GM23338 (cell line): ENCODE results near the gene IMMP2L. TPM values are rescaled to one million over a fixed set of nuclear protein-coding genes. Genes with fewer than 3 reads are reported as not detected.

Experiments
- ATAC-seq: fragments of 200-7000 bp; cut with Tn5 transposase; 3 replicates; pipeline ENCODE4 v1.9.1; 2020
- DNase-seq: peaks from one replicate; pipeline ENCODE4 v3.0.0-alpha.2; 2015; ENCODE audit warnings: low spot score
- H2AFZ ChIP-seq: fragments of 200-600 bp; sonication (generic); 2 replicates; pipeline ENCODE4 v1.8.0; 2016; ENCODE audit warnings: antibody characterized with exemption, mild to moderate bottlenecking, moderate library complexity
- H3F3A ChIP-seq: fragments of 200-600 bp; sonication (generic); replicated peaks from 2 replicates; pipeline ENCODE4 v1.8.0; 2017; ENCODE audit warnings: antibody characterized with exemption, mixed run types, low read depth
- H3K27ac ChIP-seq: fragments of 200-600 bp; sonication (generic); 2 replicates; pipeline ENCODE4 v1.6.1; 2016; ENCODE audit warnings: low read depth
- H3K27me3 ChIP-seq: fragments of 200-600 bp; sonication (generic); 2 replicates; pipeline ENCODE4 v1.8.0; 2016; ENCODE audit warnings: mild to moderate bottlenecking, mixed run types, moderate library complexity; ENCODE audit not compliant: insufficient read depth
- H3K36me3 ChIP-seq: fragments of 200-600 bp; sonication (generic); 2 replicates; pipeline ENCODE4 v1.8.0; 2016; ENCODE audit warnings: mild to moderate bottlenecking; ENCODE audit not compliant: insufficient read depth
- H3K4me1 ChIP-seq: fragments of 200-600 bp; sonication (generic); 2 replicates; pipeline ENCODE4 v1.8.0; 2016; ENCODE audit warnings: mild to moderate bottlenecking, moderate library complexity; ENCODE audit not compliant: insufficient read depth
- H3K4me2 ChIP-seq: fragments of 200-600 bp; sonication (generic); 2 replicates; pipeline ENCODE4 v1.7.1; 2017; ENCODE audit warnings: mixed run types
- H3K4me3 ChIP-seq: fragments of 200-600 bp; sonication (generic); 2 replicates; pipeline ENCODE4 v1.6.1; 2016; ENCODE audit warnings: mixed run types
- H3K79me2 ChIP-seq: fragments of 200-600 bp; sonication (generic); replicated peaks from 2 replicates; pipeline ENCODE4 v1.8.0; 2017; ENCODE audit warnings: mild to moderate bottlenecking; ENCODE audit not compliant: insufficient read depth
- H3K9me2 ChIP-seq: fragments of 200-600 bp; sonication (generic); 2 replicates; pipeline ENCODE4 v1.8.0; 2017; ENCODE audit not compliant: insufficient read depth
- H4K20me1 ChIP-seq: fragments of 200-600 bp; sonication (generic); replicated peaks from 2 replicates; pipeline ENCODE4 v1.8.0; 2017; ENCODE audit warnings: mild to moderate bottlenecking; ENCODE audit not compliant: insufficient read depth
- H3K27ac Mint-ChIP-seq: 2 replicates; pipeline ENCODE4 v1.8.0; 2020; ENCODE audit warnings: inconsistent platforms, mild to moderate bottlenecking, moderate library complexity, mixed read lengths
- H3K27me3 Mint-ChIP-seq: 3 replicates; pipeline ENCODE4 v1.8.0; 2022; ENCODE audit warnings: low read depth, mild to moderate bottlenecking, moderate library complexity, mixed read lengths, inconsistent platforms; ENCODE audit not compliant: insufficient read depth, poor library complexity
- H3K36me3 Mint-ChIP-seq: 3 replicates; pipeline ENCODE4 v1.8.0; 2021; ENCODE audit warnings: low read depth, mild to moderate bottlenecking, inconsistent platforms, moderate library complexity, mixed read lengths
- H3K4me1 Mint-ChIP-seq: 3 replicates; pipeline ENCODE4 v1.8.0; 2020; ENCODE audit warnings: mild to moderate bottlenecking, inconsistent platforms, mixed read lengths
- H3K4me3 Mint-ChIP-seq: 3 replicates; pipeline ENCODE4 v1.8.0; 2021; ENCODE audit warnings: moderate library complexity, mild to moderate bottlenecking, inconsistent platforms, mixed read lengths
- H3K9me3 Mint-ChIP-seq: 3 replicates; pipeline ENCODE4 v1.8.0; 2020; ENCODE audit warnings: moderate library complexity, mild to moderate bottlenecking, inconsistent platforms, mixed read lengths
- CREB1 ChIP-seq: fragments of 250-450 bp; sonication (Bioruptor Pico); IDR thresholded peaks from 2 replicates; pipeline ENCODE4 v1.5.0; 2020; ENCODE audit warnings: low read depth, mild to moderate bottlenecking, moderate library complexity
- CTCF ChIP-seq, 2 experiments: fragments of 200-600 bp in 1 of 2; sonication (generic) in 1 of 2; conservative IDR thresholded peaks; 2 replicates each; pipeline versions ENCODE4 v1.5.1 to v1.6.1; 2016 to 2017; ENCODE audit warnings: antibody characterized with exemption in 2 of 2, low read depth in 2 of 2, mild to moderate bottlenecking in 2 of 2, moderate library complexity in 1 of 2
- ETS1 ChIP-seq: IDR thresholded peaks from 2 replicates; pipeline ENCODE4 v1.6.1; 2016; ENCODE audit warnings: antibody characterized with exemption
- EZH2 ChIP-seq: fragments of 200-600 bp; sonication (generic); IDR thresholded peaks from one replicate; pipeline ENCODE4 v1.8.0; 2017; ENCODE audit warnings: antibody characterized with exemption, mild to moderate bottlenecking, low read depth; ENCODE audit not compliant: unreplicated experiment
- EZH2phosphoT487 ChIP-seq: fragments of 200-600 bp; sonication (generic); IDR thresholded peaks from one replicate; pipeline ENCODE4 v1.8.1; 2018; ENCODE audit warnings: antibody characterized with exemption; ENCODE audit not compliant: unreplicated experiment
- JUNB ChIP-seq: IDR thresholded peaks from one replicate; pipeline ENCODE4 v1.6.1; 2016; ENCODE audit warnings: antibody characterized with exemption; ENCODE audit not compliant: unreplicated experiment
- NANOG ChIP-seq: IDR thresholded peaks from 2 replicates; pipeline ENCODE4 v1.6.1; 2016; ENCODE audit warnings: antibody characterized with exemption, borderline replicate concordance
- POLR2AphosphoS5 ChIP-seq: IDR thresholded peaks from 2 replicates; pipeline ENCODE4 v1.6.1; 2016; ENCODE audit warnings: antibody characterized with exemption, low read depth
- REST ChIP-seq: IDR thresholded peaks from one replicate; pipeline ENCODE4 v1.6.1; 2018; ENCODE audit warnings: antibody characterized with exemption; ENCODE audit not compliant: unreplicated experiment
- STAT1 ChIP-seq: IDR thresholded peaks from one replicate; pipeline ENCODE4 v1.6.1; 2016; ENCODE audit warnings: antibody characterized with exemption; ENCODE audit not compliant: unreplicated experiment
- ZNF114 ChIP-seq: fragments of 250-450 bp; sonication (Bioruptor Pico); IDR thresholded peaks from 2 replicates; pipeline ENCODE4 v1.5.0; 2020; ENCODE audit warnings: mild to moderate bottlenecking, moderate library complexity
- ZNF331 ChIP-seq: fragments of 250-450 bp; sonication (Bioruptor Pico); IDR thresholded peaks from 2 replicates; pipeline ENCODE4 v1.5.0; 2020; ENCODE audit warnings: low read depth, mild to moderate bottlenecking, moderate library complexity
- ZNF462 ChIP-seq: fragments of 250-450 bp; sonication (Bioruptor Pico); IDR thresholded peaks from 2 replicates; pipeline ENCODE4 v1.5.0; 2020; ENCODE audit warnings: mild to moderate bottlenecking, moderate library complexity
- polyA plus RNA-seq: library from polyadenylated mRNA; unstranded; fragments of >200 nt; fragmentation: Nextera tagmentation; extraction: Ambion mirVana; gene quantifications from 2 replicates; pipeline ENCODE4 v1.2.1, GENCODE V29; 2016
- total RNA-seq: library from RNA; depleted of rRNA; stranded (reverse); fragments of >200 nt; shearing (Covaris generic); gene quantifications from 2 replicates; pipeline ENCODE4 v1.2.3, GENCODE V29; 2014

The IMMP2L gene
- total and polyA plus RNA-seq, 2 experiments from 2014 or later, result 7.3 to 14.0 TPM

- Mint-ChIP-seq H3K4me1 (no peaks in the 10 kb centered on the region; the same call in 2 of the 3 replicates), H3K4me3 (no peak overlapping the region), H3K27me3 (no peaks in the 10 kb centered on the region), H3K36me3 (peaks cover 34% of the 10 kb centered on the region), H3K27ac (no peak overlapping the region), H3K9me3 (peaks cover 35% of the 10 kb centered on the region)
- H3K4me3 ChIP-seq, result no peak overlapping the region
- no peaks in the 10 kb centered on the region for H4K20me1 ChIP-seq
- H3K79me2 ChIP-seq, result no peaks in the 10 kb centered on the region
- 0 out of 2 replicates have a peak, but pooled peaks cover 7% of the 10 kb centered on the region for H3K36me3 ChIP-seq
- DNase-seq (no peak), ATAC-seq (no peak)
- H2AFZ ChIP-seq, result no peak overlapping the region
- H3K27ac ChIP-seq, result no peak overlapping the region
- 0 out of 2 replicates have a peak, but pooled peaks cover 5% of the 10 kb centered on the region for H3K9me2 ChIP-seq
- no peak overlapping the region for H3K4me2 ChIP-seq
- H3K4me1 ChIP-seq, result no peaks in the 10 kb centered on the region
- H3F3A ChIP-seq, result no peaks in the 10 kb centered on the region
- TF ChIP-seq STAT1, result no peak
- TF ChIP-seq ZNF114 (CRISPR knock-in tag), result no peak
- TF ChIP-seq EZH2phosphoT487, result no peak
- no peak for TF ChIP-seq NANOG
- no peak for TF ChIP-seq POLR2AphosphoS5
- TF ChIP-seq ZNF331, result no peak
- TF ChIP-seq CTCF (conservative IDR thresholded peaks at IDR 0.05; ENCODE audit: low read depth in 2 of 2), result no peak
- no peak for TF ChIP-seq ZNF462
- no peak for TF ChIP-seq CREB1
- TF ChIP-seq EZH2, result no peak
- no peak for TF ChIP-seq ETS1
- TF ChIP-seq REST, result no peak
- no peak for TF ChIP-seq JUNB
- H3K27me3 ChIP-seq, result no peaks in the 10 kb centered on the region
These were observed 502.5 kb downstream of the IMMP2L start for GRCh38 chr7:111059833-111060232.
